T-helper 1 cell treated with Interleukin-12 subunit alpha and Interleukin-12 subunit beta and Interleukin-4 antibody, amounts not matched to agents 30 μg/mL and 1 μg/mL, for 36 hours (primary cell): Measurements from ENCODE around the gene ZCCHC24.

Experiments used
- H3K27ac Mint-ChIP-seq: one replicate; pipeline ENCODE4 v1.8.0; 2021; ENCODE audit warnings: mild to moderate bottlenecking, mixed read lengths
- H3K27me3 Mint-ChIP-seq: one replicate; pipeline ENCODE4 v1.8.0; 2021; ENCODE audit warnings: low read depth, mixed read lengths
- H3K36me3 Mint-ChIP-seq: one replicate; pipeline ENCODE4 v1.8.0; 2021; ENCODE audit warnings: low read depth, mixed read lengths
- H3K4me1 Mint-ChIP-seq: one replicate; pipeline ENCODE4 v1.8.0; 2021; ENCODE audit warnings: low read depth, mixed read lengths
- H3K4me3 Mint-ChIP-seq: one replicate; pipeline ENCODE4 v1.8.0; 2021; ENCODE audit warnings: mild to moderate bottlenecking, moderate library complexity, mixed read lengths
- H3K9me3 Mint-ChIP-seq: one replicate; pipeline ENCODE4 v1.8.0; 2021; ENCODE audit warnings: mixed read lengths

ZCCHC24 gene

GRCh38 chr10:79399223-79399831 is 46.1 kb downstream of the ZCCHC24 start:
- Mint-ChIP-seq H3K27me3 (peaks cover 4% of the 10 kb centered on the region), H3K4me1 (no peaks in the 10 kb centered on the region), H3K9me3 (no peaks in the 10 kb centered on the region), H3K36me3 (no peaks in the 10 kb centered on the region), H3K4me3 (no peak overlapping the region), H3K27ac (no peak overlapping the region)

DNA sequence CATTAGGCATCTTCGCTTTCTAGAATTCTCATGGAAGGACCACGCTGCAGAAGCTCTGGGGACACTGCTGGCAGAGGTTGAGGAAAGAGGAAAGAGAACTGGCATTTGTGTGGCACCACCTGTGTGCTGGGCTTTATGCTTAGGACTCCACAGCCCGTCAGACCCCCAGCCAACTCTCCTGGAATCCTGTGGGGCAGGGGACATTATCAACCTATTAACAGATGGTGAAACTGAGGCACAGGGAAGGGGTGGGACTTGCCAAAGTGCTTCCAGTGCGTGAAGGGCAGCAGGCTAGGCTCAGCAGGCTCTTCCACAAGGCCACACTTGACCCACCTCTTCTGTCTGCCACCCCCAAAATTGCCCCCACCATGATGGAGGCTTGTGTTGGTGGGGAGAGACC is 46.8 kb downstream of the ZCCHC24 start:
- Mint-ChIP-seq H3K27me3 (peaks cover 4% of the 10 kb centered on the region), H3K9me3 (no peaks in the 10 kb centered on the region), H3K36me3 (no peaks in the 10 kb centered on the region), H3K4me3 (no peak overlapping the region), H3K4me1 (no peaks in the 10 kb centered on the region), H3K27ac (no peak overlapping the region)

GRCh38 chr10:79397575-79398303 is 47.7 kb downstream of the ZCCHC24 start:
- H3K27ac Mint-ChIP-seq, result no peak overlapping the region
- no peaks in the 10 kb centered on the region for H3K4me1 Mint-ChIP-seq
- H3K36me3 Mint-ChIP-seq, result no peaks in the 10 kb centered on the region
- H3K4me3 Mint-ChIP-seq, result no peak overlapping the region
- no peaks in the 10 kb centered on the region for H3K9me3 Mint-ChIP-seq
- peaks cover 4% of the 10 kb centered on the region for H3K27me3 Mint-ChIP-seq

- no peaks in the 10 kb centered on the region for H3K4me1 Mint-ChIP-seq
- H3K9me3 Mint-ChIP-seq, result no peaks in the 10 kb centered on the region
- H3K27ac Mint-ChIP-seq, result no peak overlapping the region
- peaks cover 4% of the 10 kb centered on the region for H3K27me3 Mint-ChIP-seq
- H3K4me3 Mint-ChIP-seq, result no peak overlapping the region
- H3K36me3 Mint-ChIP-seq, result no peaks in the 10 kb centered on the region
Observed at GRCh38 chr10:79397051-79397450, 48.4 kb downstream of the ZCCHC24 start.

GRCh38 chr10:79396520-79396919 is 48.9 kb downstream of the ZCCHC24 start:
- Mint-ChIP-seq H3K4me1 (no peaks in the 10 kb centered on the region), H3K4me3 (no peak overlapping the region), H3K9me3 (no peaks in the 10 kb centered on the region), H3K27ac (no peak overlapping the region), H3K27me3 (peaks cover 4% of the 10 kb centered on the region), H3K36me3 (no peaks in the 10 kb centered on the region)

GRCh38 chr10:79394664-79395063 is 50.8 kb downstream of the ZCCHC24 start:
- H3K27ac Mint-ChIP-seq, result no peak overlapping the region
- no peaks in the 10 kb centered on the region for H3K4me1 Mint-ChIP-seq
- H3K9me3 Mint-ChIP-seq, result no peaks in the 10 kb centered on the region
- H3K27me3 Mint-ChIP-seq, result peaks cover 4% of the 10 kb centered on the region
- no peak overlapping the region for H3K4me3 Mint-ChIP-seq
- no peaks in the 10 kb centered on the region for H3K36me3 Mint-ChIP-seq

GRCh38 chr10:79393924-79394610 is 51.4 kb downstream of the ZCCHC24 start:
- no peaks in the 10 kb centered on the region for H3K9me3 Mint-ChIP-seq
- H3K4me1 Mint-ChIP-seq, result no peaks in the 10 kb centered on the region
- no peak overlapping the region for H3K27ac Mint-ChIP-seq
- H3K36me3 Mint-ChIP-seq, result no peaks in the 10 kb centered on the region
- H3K27me3 Mint-ChIP-seq, result peaks cover 4% of the 10 kb centered on the region
- H3K4me3 Mint-ChIP-seq, result no peak overlapping the region

GRCh38 chr10:79393221-79393923 is 52.1 kb downstream of the ZCCHC24 start:
- no peaks in the 10 kb centered on the region for H3K9me3 Mint-ChIP-seq
- H3K36me3 Mint-ChIP-seq, result no peaks in the 10 kb centered on the region
- H3K27ac Mint-ChIP-seq, result no peak overlapping the region
- H3K4me3 Mint-ChIP-seq, result no peak overlapping the region
- peaks cover 4% of the 10 kb centered on the region for H3K27me3 Mint-ChIP-seq
- peaks cover 4% of the 10 kb centered on the region for H3K4me1 Mint-ChIP-seq

GRCh38 chr10:79392506-79393176 is 52.8 kb downstream of the ZCCHC24 start:
- Mint-ChIP-seq H3K27me3 (peaks cover 4% of the 10 kb centered on the region), H3K4me3 (no peak overlapping the region), H3K4me1 (peaks cover 5% of the 10 kb centered on the region), H3K36me3 (no peaks in the 10 kb centered on the region), H3K9me3 (no peaks in the 10 kb centered on the region), H3K27ac (no peak overlapping the region)

DNA sequence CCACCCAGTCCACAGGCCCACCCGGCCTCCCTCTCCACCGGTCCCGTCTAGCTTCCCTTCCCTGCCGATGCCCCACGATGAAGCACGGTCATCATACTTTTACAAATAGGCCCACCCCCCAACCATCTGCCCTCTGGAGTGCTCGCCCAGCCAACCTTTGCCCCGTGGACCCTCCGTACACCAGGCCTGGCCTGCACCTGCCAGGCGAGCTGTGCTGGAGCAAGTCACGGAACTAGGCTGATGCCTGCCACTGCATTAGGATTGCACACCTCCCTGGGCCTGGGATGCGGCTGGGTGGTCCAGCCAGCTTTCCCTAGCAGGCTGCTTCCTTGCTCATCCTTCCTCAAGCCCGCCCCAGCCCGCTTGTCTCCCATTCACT is 53.4 kb downstream of the ZCCHC24 start:
- Mint-ChIP-seq H3K4me1 (peaks cover 5% of the 10 kb centered on the region), H3K9me3 (no peaks in the 10 kb centered on the region), H3K27me3 (peaks cover 4% of the 10 kb centered on the region), H3K4me3 (no peak overlapping the region), H3K27ac (no peak overlapping the region), H3K36me3 (no peaks in the 10 kb centered on the region)

DNA sequence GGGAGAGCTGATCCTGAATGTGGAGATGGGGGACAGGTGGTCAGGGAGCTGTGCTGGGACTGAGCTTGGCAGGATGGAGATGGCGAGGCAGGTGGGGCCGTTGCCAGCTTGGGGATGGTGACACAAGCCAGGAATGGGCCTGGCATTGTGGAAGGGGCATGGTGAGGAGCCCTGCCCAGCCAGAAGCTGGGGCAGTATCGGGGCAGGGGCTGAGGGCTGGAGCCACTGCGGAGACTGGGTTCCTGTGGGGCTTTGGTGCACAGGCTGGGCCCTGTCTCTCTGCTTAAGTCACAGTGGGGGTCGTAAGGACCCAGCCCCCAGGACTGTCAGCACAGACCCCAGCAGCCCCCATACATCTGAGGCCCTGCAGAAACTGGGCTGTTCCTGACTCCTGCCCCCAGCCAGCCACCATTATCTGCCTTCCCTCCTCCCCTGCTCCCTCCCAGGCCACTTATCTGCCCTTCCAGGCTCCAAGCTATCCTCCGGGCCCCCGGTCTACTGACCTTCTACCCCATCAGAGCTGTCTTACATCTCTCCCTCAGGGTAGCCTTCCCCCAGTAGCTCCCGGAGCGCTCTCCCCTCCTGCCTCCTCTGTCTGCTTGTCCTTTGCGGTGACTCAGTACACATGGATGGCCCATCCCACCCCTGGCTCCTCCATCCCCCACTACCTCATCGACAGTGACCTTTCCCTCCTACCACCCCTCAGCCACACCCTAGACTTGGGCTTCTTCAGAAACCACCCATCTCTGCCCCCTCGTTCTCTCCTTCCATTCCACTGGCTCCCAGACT is 54.0 kb downstream of the ZCCHC24 start:
- Mint-ChIP-seq H3K4me1 (peaks cover 5% of the 10 kb centered on the region), H3K4me3 (no peak overlapping the region), H3K27ac (no peak overlapping the region), H3K9me3 (no peaks in the 10 kb centered on the region), H3K36me3 (no peaks in the 10 kb centered on the region), H3K27me3 (peaks cover 4% of the 10 kb centered on the region)

DNA sequence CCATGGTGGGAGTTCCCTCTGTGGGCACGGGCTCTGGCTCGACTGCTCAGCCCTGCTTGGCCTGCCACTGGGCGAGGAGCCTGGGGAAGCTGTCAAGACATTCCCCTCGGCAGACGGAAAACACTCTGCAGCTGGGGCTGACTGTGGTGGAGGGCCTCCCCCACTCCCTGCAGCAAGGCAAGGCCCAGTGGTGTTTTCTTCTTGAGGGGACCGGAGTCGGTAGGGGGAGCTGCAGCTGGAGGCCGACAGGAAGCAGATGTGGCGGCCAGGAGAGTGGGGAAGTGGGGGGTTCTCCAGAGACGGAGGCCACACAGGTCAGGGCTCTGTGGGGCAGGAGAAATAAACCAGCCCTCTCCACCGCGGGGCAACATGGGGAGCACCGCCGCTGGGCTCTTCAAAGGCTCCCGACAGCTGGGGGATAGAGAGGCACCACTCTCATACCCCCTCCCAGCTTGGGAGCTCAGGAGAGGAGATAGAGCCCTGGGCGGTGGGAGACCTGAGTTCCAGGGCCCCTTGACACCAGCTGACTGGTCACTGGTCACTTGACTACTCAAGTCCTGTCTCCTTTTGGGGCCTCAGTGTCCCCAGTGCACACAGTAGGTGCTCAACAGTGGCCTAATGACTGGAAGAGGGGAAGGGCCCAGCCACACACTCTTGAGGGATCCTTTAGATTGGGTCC is 54.7 kb downstream of the ZCCHC24 start:
- Mint-ChIP-seq H3K27me3 (peaks cover under 1% of the 10 kb centered on the region), H3K9me3 (no peaks in the 10 kb centered on the region), H3K4me3 (no peak overlapping the region), H3K36me3 (no peaks in the 10 kb centered on the region), H3K4me1 (peaks cover 5% of the 10 kb centered on the region), H3K27ac (no peak overlapping the region)

- no peak overlapping the region for H3K4me3 Mint-ChIP-seq
- H3K27me3 Mint-ChIP-seq, result no peaks in the 10 kb centered on the region
- H3K9me3 Mint-ChIP-seq, result no peaks in the 10 kb centered on the region
- H3K27ac Mint-ChIP-seq, result no peak overlapping the region
- H3K36me3 Mint-ChIP-seq, result no peaks in the 10 kb centered on the region
- peaks cover 5% of the 10 kb centered on the region for H3K4me1 Mint-ChIP-seq
Observed at GRCh38 chr10:79390057-79390456, 55.4 kb downstream of the ZCCHC24 start.
